ENCODE measurements around the gene FHOD3.

Gene FHOD3

GRCh38 chr18:36325846-36326245 lies 28.3 kb downstream of the FHOD3 start:
- Mint-ChIP-seq H3K9me3 (no peaks in the 10 kb centered on the region), H3K4me3 (no peak overlapping the region), H3K36me3 (ENCODE audit: low read depth) (no peaks in the 10 kb centered on the region), H3K27me3 (ENCODE audit: low read depth, poor library complexity) (peaks cover 9% of the 10 kb centered on the region), H3K4me1 (peaks cover 14% of the 10 kb centered on the region), H3K27ac (no peak overlapping the region)
- no peak for DNase-seq
- TF ChIP-seq CTCF (IDR thresholded peaks at IDR 0.05) = no peak

- H3K27ac Mint-ChIP-seq = no peak overlapping the region
- DNase-seq = no peak
- H3K4me1 Mint-ChIP-seq = peaks cover 23% of the 10 kb centered on the region
- no peak for TF ChIP-seq CTCF (IDR thresholded peaks at IDR 0.05)
- no peaks in the 10 kb centered on the region for H3K36me3 Mint-ChIP-seq (ENCODE audit: low read depth)
- H3K27me3 Mint-ChIP-seq (ENCODE audit: low read depth, poor library complexity) = peaks cover 9% of the 10 kb centered on the region
- H3K4me3 Mint-ChIP-seq = no peak overlapping the region
- H3K9me3 Mint-ChIP-seq = no peaks in the 10 kb centered on the region
These were observed 29.3 kb downstream of the FHOD3 start for GRCh38 chr18:36326771-36327170.

- no peak for DNase-seq
- Mint-ChIP-seq H3K4me3 (no peak overlapping the region), H3K27ac (no peak overlapping the region), H3K4me1 (peaks cover 26% of the 10 kb centered on the region), H3K36me3 (ENCODE audit: low read depth) (no peaks in the 10 kb centered on the region), H3K27me3 (ENCODE audit: low read depth, poor library complexity) (peaks cover 7% of the 10 kb centered on the region), H3K9me3 (no peaks in the 10 kb centered on the region)
- no peak for TF ChIP-seq CTCF (IDR thresholded peaks at IDR 0.05)
These were observed 30.1 kb downstream of the FHOD3 start for GRCh38 chr18:36327352-36328316.

- TF ChIP-seq CTCF (IDR thresholded peaks at IDR 0.05) = no peak
- H3K27ac Mint-ChIP-seq = no peak overlapping the region
- no peak for DNase-seq
- no peak overlapping the region for H3K4me3 Mint-ChIP-seq
- H3K9me3 Mint-ChIP-seq = no peaks in the 10 kb centered on the region
- H3K27me3 Mint-ChIP-seq (ENCODE audit: low read depth, poor library complexity) = peaks cover 11% of the 10 kb centered on the region
- H3K4me1 Mint-ChIP-seq = peaks cover 32% of the 10 kb centered on the region
- H3K36me3 Mint-ChIP-seq (ENCODE audit: low read depth) = no peaks in the 10 kb centered on the region
These were observed 30.9 kb downstream of the FHOD3 start for GRCh38 chr18:36328385-36328858.

GRCh38 chr18:36328916-36329315 lies 31.4 kb downstream of the FHOD3 start:
- peaks cover 37% of the 10 kb centered on the region for H3K4me1 Mint-ChIP-seq
- no peak for TF ChIP-seq CTCF (IDR thresholded peaks at IDR 0.05)
- no peak overlapping the region for H3K4me3 Mint-ChIP-seq
- H3K27ac Mint-ChIP-seq = no peak overlapping the region
- H3K36me3 Mint-ChIP-seq (ENCODE audit: low read depth) = no peaks in the 10 kb centered on the region
- DNase-seq = no peak
- H3K9me3 Mint-ChIP-seq = no peaks in the 10 kb centered on the region
- H3K27me3 Mint-ChIP-seq (ENCODE audit: low read depth, poor library complexity) = peaks cover 8% of the 10 kb centered on the region

All from nephron progenitor cell (in vitro differentiated cells).